ENCODE measurements around the gene NODAL.
"Not testable (repeated sequence)": the region's sequence is repeated elsewhere in the genome, so short reads cannot be mapped to it uniquely, and the experiment has no call there.

Gene NODAL

GRCh38 chr10:70441161-70441894 is at the start of gene NODAL:
Gene NODAL, minus strand, starts transcription at chr10:70441681. Its CDS starts 14 bp downstream, at chr10:70441667.
- no peak for DNase-seq

GRCh38 chr10:70490142-70490541 is 48.7 kb upstream of the NODAL start:
- no peak for DNase-seq

GRCh38 chr10:70487824-70488223 is 46.3 kb upstream of the NODAL start:
- DNase-seq = no peak

- not testable (repeated sequence) for DNase-seq
Measured at GRCh38 chr10:70483872-70484271, 42.4 kb upstream of the NODAL start.

- DNase-seq = no peak
Measured at GRCh38 chr10:70482982-70483760, 41.7 kb upstream of the NODAL start.

- DNase-seq = no peak
Measured at GRCh38 chr10:70481831-70482530, 40.5 kb upstream of the NODAL start.

- DNase-seq = no peak
Measured at GRCh38 chr10:70481105-70481504, 39.6 kb upstream of the NODAL start.

- peak; percentile 34 for DNase-seq
Measured at GRCh38 chr10:70480239-70480861, 38.9 kb upstream of the NODAL start.

GRCh38 chr10:70479626-70480238 is 38.3 kb upstream of the NODAL start:
- no peak for DNase-seq

- DNase-seq = no peak
Measured at GRCh38 chr10:70479165-70479581, 37.7 kb upstream of the NODAL start.

- peak; percentile 54 for DNase-seq
Measured at GRCh38 chr10:70478191-70479164, 37.0 kb upstream of the NODAL start, which contains the start of gene PALD1. Gene PALD1, plus strand, starts transcription at chr10:70478767. Its CDS starts 47,185 bp downstream, at chr10:70525952.

GRCh38 chr10:70477661-70478162 is 36.2 kb upstream of the NODAL start:
- peak; percentile 87 for DNase-seq

- no peak for DNase-seq
Measured at GRCh38 chr10:70476249-70477035, 35.0 kb upstream of the NODAL start.

- DNase-seq = no peak
Measured at GRCh38 chr10:70475661-70476060, 34.2 kb upstream of the NODAL start.

- no peak for DNase-seq
Measured at GRCh38 chr10:70474780-70475179, 33.3 kb upstream of the NODAL start.

- DNase-seq = no peak
Measured at GRCh38 chr10:70472799-70473454, 31.4 kb upstream of the NODAL start.

GRCh38 chr10:70466951-70467350 is 25.5 kb upstream of the NODAL start:
- no peak for DNase-seq

- no peak for DNase-seq
Measured at GRCh38 chr10:70465832-70466231, 24.4 kb upstream of the NODAL start.

GRCh38 chr10:70465278-70465677 is 23.8 kb upstream of the NODAL start:
- no peak for DNase-seq
